H1 (cell line): Measurements from ENCODE around the gene IGF1. TPM values are rescaled to one million over a fixed set of nuclear protein-coding genes. Genes with fewer than 3 reads are reported as not detected.

Experiments used
- CTCF ChIA-PET: fragments of 300-600 bp; sonication (Branson Sonifier 250); formaldehyde crosslinking; loops from one replicate; lab custom pipeline; 2021; ENCODE audit not compliant: partially characterized antibody; lab: Charles Lee
- POLR2A ChIA-PET: fragments of 300-600 bp; sonication (Branson Sonifier 250); formaldehyde crosslinking; loops from one replicate; lab custom pipeline; 2021; ENCODE audit warnings: inconsistent platforms; ENCODE audit not compliant: partially characterized antibody; lab: Charles Lee
- DNase-seq, 2 experiments: peaks; one replicate each; pipeline versions ENCODE4 v3.0.0 to v3.0.0-alpha.2; 2010 to 2022; ENCODE audit warnings: low spot score in 2 of 2, low read depth in 1 of 2, mixed read lengths in 1 of 2
- FAIRE-seq: peaks from 2 replicates; lab custom pipeline; 2011; peaks lifted over from hg19 to GRCh38; lab: Jason Lieb, UNC
- H2AFZ ChIP-seq: 2 replicates; pipeline ENCODE4 v1.8.1; 2012; ENCODE audit warnings: low read length, inconsistent platforms
- H2AK5ac ChIP-seq: 2 replicates; pipeline ENCODE4 v1.6.1; 2013; ENCODE audit warnings: low read depth, low read length
- H2BK120ac ChIP-seq: replicated peaks from 2 replicates; pipeline ENCODE3; 2013; ENCODE audit warnings: low read depth, low read length, inconsistent platforms
- H2BK12ac ChIP-seq: 2 replicates; pipeline ENCODE4 v1.6.1; 2013; ENCODE audit warnings: low read depth, low read length
- H2BK15ac ChIP-seq: 2 replicates; pipeline ENCODE4 v1.6.1; 2013; ENCODE audit warnings: low read length
- H2BK20ac ChIP-seq: 2 replicates; pipeline ENCODE4 v1.6.1; 2013; ENCODE audit warnings: low read length
- H2BK5ac ChIP-seq: 2 replicates; pipeline ENCODE4 v1.6.1; 2013; ENCODE audit warnings: low read depth, low read length
- H3K14ac ChIP-seq: 2 replicates; pipeline ENCODE4 v1.6.1; 2013; ENCODE audit warnings: inconsistent platforms; ENCODE audit not compliant: insufficient read length
- H3K18ac ChIP-seq: 2 replicates; pipeline ENCODE4 v1.6.1; 2013; ENCODE audit warnings: low read length; ENCODE audit errors: extremely low read depth
- H3K23ac ChIP-seq: 2 replicates; pipeline ENCODE4 v1.6.1; 2013; ENCODE audit warnings: inconsistent platforms; ENCODE audit not compliant: insufficient read length
- H3K23me2 ChIP-seq: 2 replicates; pipeline ENCODE4 v1.6.1; 2013; ENCODE audit warnings: low read depth, low read length
- H3K27ac ChIP-seq: 2 replicates; pipeline ENCODE4 v1.6.1; 2011; ENCODE audit warnings: low read depth, low read length, inconsistent platforms
- H3K27me3 ChIP-seq, 4 experiments: replicated peaks in 1 of 4; 1 replicate in 1 of 4; 2 replicates in 3 of 4; pipeline versions ENCODE4 v1.6.1 to v1.8.1; 2011 to 2013; ENCODE audit warnings: low read length in 3 of 4, mild to moderate bottlenecking in 3 of 4, inconsistent platforms in 2 of 4, mixed read lengths in 2 of 4, moderate library complexity in 1 of 4; ENCODE audit not compliant: control insufficient read depth in 3 of 4, insufficient read depth in 3 of 4; ENCODE audit errors: extremely low read depth in 1 of 4
- H3K36me3 ChIP-seq, 4 experiments: 2 replicates each; pipeline versions ENCODE4 v1.6.1 to v1.8.1; 2011 to 2013; ENCODE audit warnings: mild to moderate bottlenecking in 4 of 4, low read length in 3 of 4, moderate library complexity in 2 of 4, control low read depth in 1 of 4, inconsistent platforms in 1 of 4; ENCODE audit not compliant: insufficient read depth in 4 of 4, control insufficient read depth in 2 of 4
- H3K4ac ChIP-seq: replicated peaks from 2 replicates; pipeline ENCODE3; 2013; ENCODE audit warnings: low read length, low read depth, mixed read lengths, inconsistent platforms; ENCODE audit not compliant: insufficient read length
- H3K4me1 ChIP-seq, 4 experiments: replicated peaks in 1 of 4; 1 replicate in 1 of 4; 2 replicates in 3 of 4; pipeline versions ENCODE4 v1.6.1 to v1.8.1; 2011 to 2013; ENCODE audit warnings: low read length in 3 of 4, inconsistent platforms in 2 of 4, mixed read lengths in 1 of 4; ENCODE audit not compliant: insufficient read depth in 4 of 4, control insufficient read depth in 3 of 4
- H3K4me2 ChIP-seq, 2 experiments: 2 replicates each; pipeline versions ENCODE4 v1.6.1 to v1.8.1; 2011 to 2013; ENCODE audit warnings: low read depth in 2 of 2, low read length in 2 of 2, control low read depth in 1 of 2, inconsistent platforms in 1 of 2, mild to moderate bottlenecking in 1 of 2; ENCODE audit not compliant: insufficient read depth in 1 of 2
- H3K4me3 ChIP-seq, 4 experiments: fragments of 200-600, 300-600 bp in 1 of 4; sonication (generic), shearing (Covaris generic), sonication (Bioruptor Twin) in 1 of 4; 2 replicates each; pipeline versions ENCODE4 v1.5.1 to v1.8.1; 2011 to 2016; ENCODE audit warnings: low read length in 4 of 4, low read depth in 3 of 4, control low read depth in 2 of 4, inconsistent platforms in 2 of 4, mild to moderate bottlenecking in 2 of 4, mixed read lengths in 1 of 4, moderate library complexity in 1 of 4; ENCODE audit not compliant: insufficient read depth in 2 of 4; ENCODE audit errors: extremely low read depth in 1 of 4
- H3K56ac ChIP-seq: replicated peaks from 2 replicates; pipeline ENCODE3; 2013; ENCODE audit warnings: low read depth, mild to moderate bottlenecking, mixed read lengths, low read length, inconsistent platforms; ENCODE audit not compliant: insufficient read length
- H3K79me1 ChIP-seq: 2 replicates; pipeline ENCODE4 v1.6.1; 2013; ENCODE audit warnings: low read depth, low read length, control low read depth
- H3K79me2 ChIP-seq, 2 experiments: 2 replicates each; pipeline versions ENCODE4 v1.6.1 to v1.8.1; 2012 to 2013; ENCODE audit warnings: low read length in 2 of 2, mild to moderate bottlenecking in 2 of 2, inconsistent platforms in 1 of 2; ENCODE audit not compliant: insufficient read depth in 2 of 2, control insufficient read depth in 1 of 2
- H3K9ac ChIP-seq, 4 experiments: replicated peaks in 1 of 4; 1 replicate in 1 of 4; 2 replicates in 3 of 4; pipeline versions ENCODE4 v1.6.1 to v1.8.1; 2011 to 2013; ENCODE audit warnings: low read depth in 3 of 4, low read length in 3 of 4, control low read depth in 2 of 4, mild to moderate bottlenecking in 2 of 4, moderate library complexity in 2 of 4, inconsistent platforms in 1 of 4; ENCODE audit errors: extremely low read depth in 1 of 4
- H3K9me3 ChIP-seq, 2 experiments: 2 replicates each; pipeline versions ENCODE4 v1.6.1 to v1.8.1; 2012 to 2013; ENCODE audit warnings: mild to moderate bottlenecking in 2 of 2, moderate library complexity in 2 of 2, control low read depth in 1 of 2, inconsistent platforms in 1 of 2, low read depth in 1 of 2, low read length in 1 of 2, mixed read lengths in 1 of 2; ENCODE audit not compliant: insufficient read depth in 2 of 2
- H4K20me1 ChIP-seq, 2 experiments: replicated peaks in 1 of 2; 2 replicates each; pipeline versions ENCODE3 to v1.8.1; 2011 to 2013; ENCODE audit warnings: inconsistent platforms in 2 of 2, low read length in 2 of 2, mild to moderate bottlenecking in 1 of 2; ENCODE audit not compliant: insufficient read depth in 2 of 2, control insufficient read depth in 1 of 2
- H4K5ac ChIP-seq: 2 replicates; pipeline ENCODE4 v1.6.1; 2013; ENCODE audit warnings: low read length, low read depth, mixed read lengths, inconsistent platforms; ENCODE audit not compliant: insufficient read length
- H4K8ac ChIP-seq: 2 replicates; pipeline ENCODE4 v1.8.0; 2013; ENCODE audit warnings: mild to moderate bottlenecking, moderate library complexity, low read length, inconsistent platforms; ENCODE audit not compliant: insufficient read depth; ENCODE audit errors: extremely low read depth
- H4K91ac ChIP-seq: replicated peaks from 2 replicates; pipeline ENCODE3; 2013; ENCODE audit warnings: low read length, mixed read lengths, inconsistent platforms; ENCODE audit not compliant: insufficient read length
- CBX5 ChIP-seq: fragments of 300-800, 300-1000 bp; sonication (generic); IDR thresholded peaks from 2 replicates; pipeline ENCODE4 v1.7.1; 2016; ENCODE audit warnings: antibody characterized with exemption, low read length, low read depth
- CEBPB ChIP-seq: IDR thresholded peaks from 2 replicates; pipeline ENCODE4 v1.6.1; 2012; ENCODE audit warnings: low read depth, low read length
- CHD1 ChIP-seq: IDR thresholded peaks from 2 replicates; pipeline ENCODE4 v1.6.1; 2012; ENCODE audit warnings: low read depth, low read length, improper control_type of control experiment
- EGR1 ChIP-seq: IDR thresholded peaks from 2 replicates; pipeline ENCODE4 v1.6.1; 2011; ENCODE audit warnings: low read depth, low read length, borderline replicate concordance
- KDM4A ChIP-seq: IDR thresholded peaks from one replicate; pipeline ENCODE4 v1.7.1; 2012; ENCODE audit warnings: low read depth, mild to moderate bottlenecking, moderate library complexity, low read length, inconsistent platforms; ENCODE audit not compliant: severe bottlenecking
- KDM5A ChIP-seq: fragments of 200-600 bp; IDR thresholded peaks from 2 replicates; pipeline ENCODE4 v1.7.1; 2012; ENCODE audit warnings: mild to moderate bottlenecking, low read length, inconsistent platforms, mixed read lengths
- POLR2A ChIP-seq, 2 experiments: IDR thresholded peaks; 1 replicate in 1 of 2; 2 replicates in 1 of 2; pipeline ENCODE4 v1.6.1; 2011; ENCODE audit warnings: low read depth in 2 of 2, low read length in 2 of 2, mild to moderate bottlenecking in 2 of 2; ENCODE audit errors: control extremely low read depth in 1 of 2
- RAD21 ChIP-seq, 2 experiments: IDR thresholded peaks in 1 of 2; conservative IDR thresholded peaks in 1 of 2; 2 replicates each; pipeline ENCODE4 v1.6.1; 2011; ENCODE audit warnings: low read depth in 2 of 2, low read length in 2 of 2, improper control_type of control experiment in 1 of 2, inconsistent platforms in 1 of 2, mild to moderate bottlenecking in 1 of 2, moderate library complexity in 1 of 2
- SIN3A ChIP-seq, 2 experiments: IDR thresholded peaks in 1 of 2; conservative IDR thresholded peaks in 1 of 2; 2 replicates each; pipeline ENCODE4 v1.6.1; 2011 to 2012; ENCODE audit warnings: low read length in 2 of 2, improper control_type of control experiment in 1 of 2, low read depth in 1 of 2, mild to moderate bottlenecking in 1 of 2
- SP1 ChIP-seq: IDR thresholded peaks from 2 replicates; pipeline ENCODE4 v1.6.1; 2011; ENCODE audit warnings: low read depth, low read length
- TBP ChIP-seq: IDR thresholded peaks from 2 replicates; pipeline ENCODE4 v1.6.1; 2011; ENCODE audit warnings: low read depth, low read length, improper control_type of control experiment
- TEAD4 ChIP-seq: IDR thresholded peaks from 2 replicates; pipeline ENCODE4 v1.6.1; 2012; ENCODE audit warnings: low read depth, low read length, inconsistent platforms, mixed read lengths
- YY1 ChIP-seq: IDR thresholded peaks from 2 replicates; pipeline ENCODE4 v1.6.1; 2011; ENCODE audit warnings: low read depth, mild to moderate bottlenecking, low read length
- WGBS, 2 experiments: shearing (Covaris generic) in 1 of 2; methylation state at CpG; one replicate each; pipeline versions ENCODE4 v1.1.6 to v1.1.7; 2013 to 2015; ENCODE audit warnings: low lambda C conversion rate in 2 of 2, mixed read lengths in 2 of 2, inconsistent platforms in 1 of 2, low coverage in 1 of 2, missing lambda C conversion rate in 1 of 2; ENCODE audit not compliant: insufficient replicate concordance in 2 of 2, insufficient coverage in 1 of 2, insufficient read length in 1 of 2; ENCODE audit errors: extremely low coverage in 1 of 2, missing lambda C conversion rate in 1 of 2; 5-methylcytosine and 5-hydroxymethylcytosine counted together
- polyA plus RNA-seq, 7 experiments: library from polyadenylated mRNA; depleted of rRNA in 3 of 7; stranded (reverse) in 5 of 7; unstranded in 2 of 7; fragments of >200 nt in 5 of 7; fragments of 200-250 nt in 2 of 7; gene quantifications; 1 replicate in 5 of 7; 2 replicates in 1 of 7; 4 replicates in 1 of 7; pipeline versions ENCODE4 v1.2.1 to v1.2.3, GENCODE V29; 2011 to 2013; ENCODE audit warnings: missing spikeins in 2 of 7, mixed read lengths in 2 of 7
- total RNA-seq: library from RNA; stranded (reverse); fragmentation: NEBNext Ultra II Directional; extraction: Animal tissue kit (Norgen Biotek cat#: 25700); gene quantifications from 2 replicates; pipeline ENCODE4 v1.2.1, GENCODE V29; 2021
- TF ChIP-seq, protein P1 (sequence below): IDR thresholded peaks from 2 replicates; pipeline ENCODE4 v1.6.1; 2011; ENCODE audit warnings: low read length, improper control_type of control experiment

Gene IGF1
- total and polyA plus RNA-seq, 2 of the 8 experiments (the other 6 are each of a cell fraction or from before 2014, with no cell fraction given): not detected

DNA sequence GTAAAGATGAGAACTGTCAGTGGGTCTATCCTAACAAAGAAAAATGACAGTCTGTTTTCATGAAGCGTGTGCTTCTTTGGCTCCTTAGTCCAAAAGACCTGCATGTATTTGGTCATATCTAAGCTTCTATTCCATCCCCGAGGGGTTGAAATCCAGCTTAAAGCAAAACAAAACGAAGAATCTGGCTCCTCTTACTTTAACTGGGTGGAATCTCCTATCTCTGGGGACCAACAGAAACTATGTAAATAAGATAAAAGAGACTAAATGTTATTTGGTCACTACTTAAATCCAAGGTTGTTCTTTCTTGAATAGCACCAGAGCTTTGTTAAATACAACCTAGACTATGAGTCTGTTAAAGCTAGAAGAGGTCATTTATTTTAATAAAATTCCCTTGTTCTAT is 9.4 kb downstream of the IGF1 start:
- Histone ChIP-seq H2BK12ac (no peak overlapping the region), H3K36me3 (no peaks in the 10 kb centered on the region), H3K27ac (no peak overlapping the region), H3K23me2 (no peaks in the 10 kb centered on the region), H2BK5ac (no peak overlapping the region), H4K8ac (no peak overlapping the region), H3K56ac (no peak overlapping the region), H3K9ac (no peak overlapping the region), H2BK20ac (no peak overlapping the region), H3K79me1 (no peaks in the 10 kb centered on the region), H3K4ac (no peak overlapping the region), H2AFZ (no peak overlapping the region), H3K9me3 (no peaks in the 10 kb centered on the region), H2BK120ac (no peak overlapping the region), H3K79me2 (no peaks in the 10 kb centered on the region), H3K27me3 (no peaks in the 10 kb centered on the region), H3K4me2 (no peak overlapping the region), H3K18ac (no peak overlapping the region), H3K4me1 (peaks cover 0 to 3% (median 0%) of the 10 kb centered on the region in 4 experiments; a peak in 1 of 7 replicates), H3K23ac (no peak overlapping the region), H4K20me1 (no peaks in the 10 kb centered on the region), H4K91ac (no peak overlapping the region), H2BK15ac (no peak overlapping the region), H4K5ac (no peak overlapping the region), H3K4me3 (no peak overlapping the region), H3K14ac (no peak overlapping the region), H2AK5ac (no peak overlapping the region)
- ChIA-PET CTCF (interaction anchor here (1.6 to 2.6 kb wide), 3 partner anchors 12 to 301 kb away, joined by 3 to 24 read pairs (median 4); no protein-coding TSS in a partner anchor), POLR2A (interaction anchor here (1.3 kb wide), 1 partner anchor 10 kb away, joined by 4 read pairs; the partner anchor contains the start of gene IGF1)
- DNase-seq: no peak
- FAIRE-seq: no peak
- WGBS, 2 experiments: 91% methylated on average over 3 of the region's 3 CpGs; no CpG with 5 or more reads in 1 of the 2 experiments
- TF ChIP-seq, protein P1, sequence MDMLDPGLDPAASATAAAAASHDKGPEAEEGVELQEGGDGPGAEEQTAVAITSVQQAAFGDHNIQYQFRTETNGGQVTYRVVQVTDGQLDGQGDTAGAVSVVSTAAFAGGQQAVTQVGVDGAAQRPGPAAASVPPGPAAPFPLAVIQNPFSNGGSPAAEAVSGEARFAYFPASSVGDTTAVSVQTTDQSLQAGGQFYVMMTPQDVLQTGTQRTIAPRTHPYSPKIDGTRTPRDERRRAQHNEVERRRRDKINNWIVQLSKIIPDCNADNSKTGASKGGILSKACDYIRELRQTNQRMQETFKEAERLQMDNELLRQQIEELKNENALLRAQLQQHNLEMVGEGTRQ: no peak
- TF ChIP-seq CEBPB: no peak
- no peak for TF ChIP-seq SIN3A (conservative IDR thresholded peaks at IDR 0.05 in 1 of 2, IDR thresholded peaks at IDR 0.05 in 1 of 2; ENCODE audit: low read depth in 1 of 2, low read length in 2 of 2)
- no peak for TF ChIP-seq POLR2A (IDR thresholded peaks at IDR 0.05; ENCODE audit: control extremely low read depth in 1 of 2, low read depth in 2 of 2, low read length in 2 of 2)
- no peak for TF ChIP-seq KDM5A
- no peak for TF ChIP-seq KDM4A
- no peak for TF ChIP-seq RAD21 (IDR thresholded peaks at IDR 0.05 in 1 of 2, conservative IDR thresholded peaks at IDR 0.05 in 1 of 2; ENCODE audit: low read depth in 2 of 2, low read length in 2 of 2)
- no peak for TF ChIP-seq SP1
- TF ChIP-seq CHD1: no peak
- no peak for TF ChIP-seq EGR1
- TF ChIP-seq YY1: no peak
- no peak for TF ChIP-seq CBX5
- TF ChIP-seq TEAD4: no peak
- TF ChIP-seq TBP: no peak
